ENCODE data around the gene MSH2.
"Not testable (repeated sequence)": the region's sequence is repeated elsewhere in the genome, so short reads cannot be mapped to it uniquely, and the experiment has no call there.

The MSH2 gene

DNA sequence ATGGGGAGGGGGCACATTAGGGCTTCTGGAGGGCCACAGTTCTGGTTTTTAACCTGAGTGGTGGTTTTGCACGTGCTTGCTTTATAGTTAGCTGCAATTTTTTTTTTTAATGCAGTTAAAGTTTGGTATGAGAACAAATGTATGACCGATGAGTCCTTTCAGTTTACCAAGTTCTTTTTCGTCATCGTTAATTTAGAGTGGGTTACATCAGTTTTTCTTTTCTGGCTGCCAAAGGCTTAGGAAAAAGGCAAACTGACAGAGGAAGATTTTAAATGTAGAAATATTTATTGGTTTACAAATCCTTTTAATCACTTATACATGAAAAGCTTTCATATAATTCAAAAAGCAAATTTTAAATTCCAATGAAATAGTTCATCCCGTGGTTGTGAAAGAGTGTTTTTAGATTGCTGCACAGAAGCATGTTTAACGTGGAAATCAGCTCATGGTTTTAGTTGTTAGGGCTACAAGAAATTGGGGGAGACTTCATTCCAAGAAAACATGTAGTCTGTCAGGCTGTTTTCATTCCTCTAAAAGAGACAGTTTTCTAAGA, 82.9 kb downstream of the MSH2 start:
- FAIRE-seq: no peak

DNA sequence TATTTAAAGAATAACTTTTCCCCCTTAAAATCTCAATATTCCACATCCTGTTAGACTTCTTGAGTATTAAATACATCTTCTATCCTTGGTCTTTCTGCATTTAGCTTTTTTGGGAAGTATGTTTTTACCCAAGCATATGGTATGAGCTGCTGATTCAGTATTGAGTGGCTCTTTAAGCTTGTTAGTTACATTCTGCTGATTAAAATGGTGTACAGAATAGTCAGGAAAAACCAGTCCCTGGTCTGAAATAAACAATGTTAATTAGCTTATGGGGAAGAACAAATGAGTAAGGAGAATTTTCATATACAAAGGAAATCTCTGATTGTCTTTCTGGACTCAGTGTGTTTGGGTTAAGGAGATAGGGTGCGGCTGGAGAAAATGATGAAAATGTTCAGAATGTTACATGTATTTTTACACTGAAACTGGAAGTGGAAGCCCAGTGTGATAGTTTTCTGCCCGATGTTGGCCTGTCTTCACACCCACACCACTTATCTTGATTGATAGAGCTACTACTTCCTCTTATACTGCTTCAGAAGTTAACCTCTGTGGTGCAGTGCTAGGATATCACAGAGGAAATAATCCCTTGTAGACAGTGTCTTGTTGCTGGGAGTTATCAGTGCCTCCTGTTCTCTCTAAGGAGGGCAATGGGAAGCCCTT, 84.0 kb downstream of the MSH2 start:
- FAIRE-seq: no peak

DNA sequence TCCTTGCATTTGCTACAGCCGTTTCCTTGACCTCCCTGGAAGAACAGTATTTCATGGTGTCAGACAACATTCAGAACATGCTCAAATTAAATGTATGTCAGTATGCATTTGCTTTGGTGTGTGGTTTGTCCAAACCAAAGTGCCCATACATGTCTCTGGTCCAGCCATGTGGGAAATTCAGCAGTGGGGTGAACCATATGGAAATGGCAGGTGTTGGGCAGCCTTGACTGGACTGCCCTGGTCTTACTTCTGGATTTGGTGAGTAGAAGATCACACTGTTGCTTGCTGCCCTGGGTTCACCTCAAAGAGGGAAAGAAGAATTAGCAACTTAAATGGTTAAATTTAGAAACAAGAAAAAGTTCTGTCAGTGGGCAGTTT, 84.5 kb downstream of the MSH2 start:
- FAIRE-seq: no peak

GRCh38 chr2:47488870-47489584, 86.1 kb downstream of the MSH2 start:
- FAIRE-seq: no peak

DNA sequence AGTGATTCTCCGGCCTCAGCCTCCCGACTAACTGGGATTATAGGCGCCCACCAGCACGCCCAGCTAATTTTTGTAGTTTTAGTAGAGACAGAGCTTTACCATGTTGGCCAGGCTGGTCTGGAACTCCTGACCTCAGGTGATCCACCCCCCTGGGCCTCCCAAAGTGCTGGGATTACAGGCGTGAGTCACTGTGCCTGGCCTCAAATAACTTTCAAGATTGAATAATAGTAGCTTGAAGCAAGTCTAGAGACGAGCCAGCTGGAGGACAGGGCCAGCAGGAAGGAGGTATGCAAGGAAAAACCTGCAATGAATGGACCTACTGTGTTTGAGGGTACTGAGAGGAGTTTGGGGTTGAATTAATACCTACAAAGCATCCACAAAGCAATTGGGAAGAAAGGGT, 87.5 kb downstream of the MSH2 start:
- no peak for FAIRE-seq

GRCh38 chr2:47493317-47494035, 90.5 kb downstream of the MSH2 start:
- no peak for FAIRE-seq

DNA sequence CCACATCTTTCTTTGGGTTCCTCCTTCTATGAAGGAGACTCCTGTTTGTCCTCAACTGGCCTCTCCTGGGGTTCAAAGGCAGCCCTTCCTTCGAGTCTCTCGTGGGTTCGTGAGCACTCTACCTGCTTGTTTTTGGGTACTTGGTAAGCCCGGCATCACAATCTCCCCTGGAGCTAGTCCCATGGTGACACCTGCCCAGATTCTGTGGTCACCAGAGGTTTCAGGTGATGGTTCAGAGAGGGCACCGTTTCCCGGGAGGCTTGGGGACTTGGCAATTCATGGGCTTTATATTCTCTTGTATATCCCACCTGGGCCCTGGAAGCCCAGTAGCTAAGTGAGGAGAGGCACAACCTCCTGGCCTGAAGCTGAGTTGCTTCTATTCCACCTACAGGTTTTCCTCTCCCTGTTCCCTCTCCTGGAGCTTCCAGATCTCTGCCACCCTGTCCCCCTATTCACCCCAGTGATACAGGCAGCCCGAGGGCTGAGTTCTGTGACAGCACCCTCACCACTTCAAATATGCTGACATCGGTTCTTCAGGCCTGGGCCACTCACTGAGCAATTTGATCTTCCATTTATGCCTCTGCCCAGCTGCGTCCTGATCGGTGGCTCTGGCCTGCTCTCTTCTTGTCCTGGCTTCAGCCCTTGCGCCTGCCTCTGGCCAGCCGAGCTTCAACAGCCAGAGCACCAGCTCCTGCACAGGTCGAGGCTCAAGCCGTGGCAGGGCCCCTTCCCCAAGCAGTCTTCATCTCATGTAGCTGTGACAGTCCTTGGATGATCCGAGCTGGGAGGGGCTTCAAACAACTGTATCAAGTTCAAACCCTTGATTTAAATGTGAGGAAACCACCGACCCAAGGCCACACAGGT, 91.5 kb downstream of the MSH2 start:
- no peak for FAIRE-seq

DNA sequence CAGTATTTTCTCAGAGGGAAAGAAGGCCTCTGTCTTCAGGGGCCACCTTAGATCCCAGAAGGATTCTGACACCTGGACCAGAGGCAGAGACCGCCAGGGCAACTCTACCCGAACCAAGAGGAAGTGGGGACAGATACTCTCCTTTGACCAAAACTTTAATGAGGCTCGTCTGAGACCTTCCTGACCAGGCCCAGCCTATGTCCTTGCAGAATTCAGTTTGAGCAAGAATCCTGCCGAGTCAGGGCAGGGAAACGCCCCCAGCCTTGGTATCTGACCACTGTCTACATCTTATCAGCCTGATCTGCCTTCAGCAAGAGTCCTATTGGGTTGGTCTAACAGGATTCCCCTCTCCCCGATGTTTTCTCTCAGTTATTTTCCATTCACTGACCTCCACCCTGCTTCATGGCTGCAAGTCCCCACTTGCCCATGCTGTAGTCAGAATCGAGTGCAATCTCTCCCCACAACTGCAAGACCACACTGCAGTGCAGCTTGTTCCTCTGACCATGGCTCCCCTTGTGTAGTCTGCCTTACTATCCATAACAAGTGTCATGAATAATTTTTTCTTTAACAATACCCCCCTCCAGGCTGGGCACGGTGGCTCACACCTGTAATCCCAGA, 95.0 kb downstream of the MSH2 start:
- no peak for FAIRE-seq

- FAIRE-seq: no peak
These were observed 96.1 kb downstream of the MSH2 start for GRCh38 chr2:47499093-47499492.

- no peak for FAIRE-seq
These were observed 96.8 kb downstream of the MSH2 start for GRCh38 chr2:47499621-47500309.

GRCh38 chr2:47501374-47502200, 98.6 kb downstream of the MSH2 start:
- FAIRE-seq: no peak

- not testable (repeated sequence) for FAIRE-seq
These were observed 99.5 kb downstream of the MSH2 start for GRCh38 chr2:47502498-47502897.

- FAIRE-seq: no peak
These were observed 100.6 kb downstream of the MSH2 start for GRCh38 chr2:47503481-47504070.

- no peak for FAIRE-seq
These were observed 101.3 kb downstream of the MSH2 start for GRCh38 chr2:47504174-47504810.

DNA sequence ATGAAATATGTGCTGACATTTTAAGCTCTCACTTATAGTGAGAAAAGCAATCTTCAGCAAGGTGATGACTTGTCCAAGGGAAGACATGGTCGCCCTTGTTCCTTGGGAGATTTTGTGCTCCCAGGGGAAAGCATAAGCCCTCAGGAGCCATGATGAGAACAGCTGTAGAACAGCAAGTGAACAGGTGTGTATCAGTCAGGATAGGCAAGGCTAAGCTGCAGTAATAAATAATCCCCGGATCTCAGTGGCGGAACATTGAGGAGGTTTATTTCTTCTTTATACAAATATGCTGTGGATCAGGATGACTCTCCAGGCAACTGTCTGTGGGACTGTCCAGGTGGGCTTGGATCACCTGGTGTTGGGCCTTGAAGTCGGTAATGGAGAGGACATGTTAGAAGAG, 103.1 kb downstream of the MSH2 start:
- FAIRE-seq: no peak

DNA sequence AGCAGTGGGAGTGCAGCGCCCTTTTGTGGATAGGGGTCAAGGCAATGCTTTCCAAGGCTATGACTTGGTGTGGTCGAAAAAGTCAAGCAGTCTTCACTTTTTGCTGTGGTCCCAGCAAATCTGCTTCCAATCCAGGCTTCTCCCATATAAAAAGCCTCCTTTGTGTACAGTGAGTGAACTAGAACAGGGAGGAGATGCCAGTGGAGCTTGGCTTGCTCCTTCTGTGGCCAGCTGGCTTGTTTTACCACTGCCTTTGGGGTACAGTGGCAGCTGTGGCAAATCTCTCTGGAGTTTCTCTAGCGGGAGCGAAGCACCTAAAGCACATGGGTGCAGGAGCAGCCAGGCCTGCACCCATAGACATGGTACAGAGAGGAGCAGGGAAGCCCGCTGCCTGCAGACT, 103.5 kb downstream of the MSH2 start:
- no peak for FAIRE-seq

- FAIRE-seq: no peak
These were observed 105.1 kb downstream of the MSH2 start for GRCh38 chr2:47508080-47508479.

- FAIRE-seq: no peak
These were observed 105.7 kb downstream of the MSH2 start for GRCh38 chr2:47508641-47509040.

DNA sequence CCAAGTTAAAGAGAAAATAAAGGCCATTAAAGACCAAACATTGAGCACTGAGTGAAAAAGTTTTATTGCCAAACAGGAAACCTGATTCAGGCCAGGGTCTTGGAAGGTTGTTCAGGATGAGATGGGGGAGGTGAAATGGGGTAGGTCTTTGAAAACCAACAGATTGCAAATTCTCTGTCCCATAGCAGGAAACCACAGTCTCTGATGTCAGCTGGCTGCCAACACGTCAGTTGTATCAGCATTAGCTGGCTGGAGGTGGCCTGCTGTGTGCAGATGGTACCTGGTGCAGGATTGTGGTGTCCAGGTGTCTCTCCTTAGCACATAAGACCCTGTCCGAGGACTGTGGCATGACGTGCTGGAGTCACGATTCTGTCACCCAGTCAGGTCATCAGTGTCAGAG, 106.3 kb downstream of the MSH2 start:
- FAIRE-seq: no peak

GRCh38 chr2:47509821-47510385, 106.9 kb downstream of the MSH2 start:
- no peak for FAIRE-seq
